Body of pancreas (tissue), 4 donors: Measurements from ENCODE around the gene NGF. TPM values are rescaled to one million over a fixed set of nuclear protein-coding genes. Genes with fewer than 3 reads are reported as not detected.

ENCODE experiments used
- ATAC-seq: fragments of 150-250 bp; one replicate; pipeline ENCODE4 v1.9.1; 2016
- DNase-seq, 4 donors: peaks; one replicate each; pipeline ENCODE4 v3.0.0-alpha.2; 2019
- H3K27ac ChIP-seq, 4 donors: fragments of 200-600 bp; sonication (generic); 1 replicate in 3 of 4; 2 replicates in 1 of 4; pipeline versions ENCODE4 v1.5.1 to v1.6.1; 2016 to 2019; ENCODE audit warnings: mild to moderate bottlenecking in 1 of 4, mixed read lengths in 1 of 4, moderate library complexity in 1 of 4
- H3K27me3 ChIP-seq, 2 donors: fragments of 200-600 bp; sonication (generic); one replicate each; pipeline ENCODE4 v1.6.0; 2016; ENCODE audit warnings: mild to moderate bottlenecking in 1 of 2
- H3K36me3 ChIP-seq, 2 donors: fragments of 200-600 bp; sonication (generic); replicated peaks in 1 of 2; 2 replicates each; pipeline ENCODE4 v1.5.1; 2016; ENCODE audit warnings: low read depth in 2 of 2; ENCODE audit not compliant: insufficient read depth in 1 of 2
- H3K4me1 ChIP-seq: fragments of 200-600 bp; sonication (generic); one replicate; pipeline ENCODE4 v1.6.0; 2016
- H3K4me3 ChIP-seq, 2 donors: fragments of 200-600 bp; sonication (generic); 1 replicate in 1 of 2; 2 replicates in 1 of 2; pipeline ENCODE4 v1.5.1; 2016 to 2019
- H3K9me3 ChIP-seq, 3 donors: fragments of 200-600 bp; sonication (generic); 1 replicate in 2 of 3; 2 replicates in 1 of 3; pipeline ENCODE4 v1.5.1; 2016
- CTCF ChIP-seq, 7 experiments: fragments of 450-650 bp in 4 of 7; fragments of 200-600 bp in 3 of 7; sonication (generic) in 3 of 7; IDR thresholded peaks; one replicate each; pipeline ENCODE4 v1.5.1; 2016 to 2019; ENCODE audit warnings: antibody characterized with exemption in 7 of 7
- POLR2A ChIP-seq, 3 donors: fragments of 450-650 bp; IDR thresholded peaks; one replicate each; pipeline ENCODE4 v1.6.1; 2016; ENCODE audit warnings: antibody characterized with exemption in 3 of 3, mild to moderate bottlenecking in 2 of 3
- WGBS, 2 donors: methylation state at CpG; one replicate each; pipeline ENCODE4 v1.1.5; 2017; 5-methylcytosine and 5-hydroxymethylcytosine counted together
- intact Hi-C: fragments of 100-400 bp; cut with DNase I; formaldehyde crosslinking; loops from one replicate; pipeline ENCODE4 v1.15.1; 2023
- total RNA-seq, 2 donors: library from RNA; depleted of rRNA; stranded (reverse); fragments of >200 nt; gene quantifications; one replicate each; pipeline ENCODE4 v1.1.0, GENCODE V29; 2016

NGF gene
- total RNA-seq, 2 donors from 2014 or later = 3.6 TPM; not detected in 1

- H3K27ac ChIP-seq = no peak overlapping the region
- ATAC-seq (no peak), DNase-seq (no peak)
- H3K9me3 ChIP-seq = peaks cover 0 to 12% (median 0%) of the 10 kb centered on the region in 3 donors
- no peaks in the 10 kb centered on the region for H3K4me1 ChIP-seq
- no peaks in the 10 kb centered on the region for H3K36me3 ChIP-seq
- TF ChIP-seq POLR2A (IDR thresholded peaks at IDR 0.05) (no peak), CTCF (IDR thresholded peaks at IDR 0.05) (no peak)
- WGBS, 2 donors = 66 to 68% methylated on average over 4 of the region's 4 CpGs
- no peaks in the 10 kb centered on the region for H3K27me3 ChIP-seq
- intact Hi-C loops = no loop called here
- H3K4me3 ChIP-seq = no peak overlapping the region
Measured at GRCh38 chr1:115262886-115263285, 75.2 kb downstream of the NGF start.

- H3K4me3 ChIP-seq = no peak overlapping the region
- H3K4me1 ChIP-seq = no peaks in the 10 kb centered on the region
- no peak overlapping the region for H3K27ac ChIP-seq
- DNase-seq = no peak
- WGBS, 2 donors = 37 to 58% methylated on average over 1 of the region's 1 CpG
- intact Hi-C loops = no loop called here
- H3K36me3 ChIP-seq = no peaks in the 10 kb centered on the region
- no peak for ATAC-seq
- TF ChIP-seq CTCF (IDR thresholded peaks at IDR 0.05) (no peak), POLR2A (IDR thresholded peaks at IDR 0.05) (no peak)
- no peaks in the 10 kb centered on the region for H3K27me3 ChIP-seq
- H3K9me3 ChIP-seq = peaks cover 0 to 16% (median 0%) of the 10 kb centered on the region in 3 donors
Measured at GRCh38 chr1:115261496-115261895, 76.6 kb downstream of the NGF start.

- 62 to 78% methylated on average over 3 of the region's 3 CpGs for WGBS, 2 donors
- H3K27me3 ChIP-seq = no peaks in the 10 kb centered on the region
- H3K4me1 ChIP-seq = no peaks in the 10 kb centered on the region
- no peak overlapping the region for H3K27ac ChIP-seq
- DNase-seq (no peak), ATAC-seq (no peak)
- peaks cover 0 to 16% (median 0%) of the 10 kb centered on the region in 3 donors for H3K9me3 ChIP-seq
- TF ChIP-seq CTCF (IDR thresholded peaks at IDR 0.05) (no peak), POLR2A (IDR thresholded peaks at IDR 0.05) (no peak)
- H3K36me3 ChIP-seq = no peaks in the 10 kb centered on the region
- H3K4me3 ChIP-seq = no peak overlapping the region
- intact Hi-C loops = no loop called here
Measured at GRCh38 chr1:115258302-115258866, 79.7 kb downstream of the NGF start.

- DNase-seq (no peak), ATAC-seq (no peak)
- H3K36me3 ChIP-seq = no peaks in the 10 kb centered on the region
- H3K4me1 ChIP-seq = no peaks in the 10 kb centered on the region
- peaks cover 0 to 16% (median 0%) of the 10 kb centered on the region in 3 donors for H3K9me3 ChIP-seq
- TF ChIP-seq CTCF (IDR thresholded peaks at IDR 0.05) (no peak), POLR2A (IDR thresholded peaks at IDR 0.05) (no peak)
- no peak overlapping the region for H3K27ac ChIP-seq
- H3K27me3 ChIP-seq = no peaks in the 10 kb centered on the region
- H3K4me3 ChIP-seq = no peak overlapping the region
- intact Hi-C loops = no loop called here
Measured at GRCh38 chr1:115257591-115257990, 80.5 kb downstream of the NGF start.

- ATAC-seq = no peak
- no peak for TF ChIP-seq POLR2A (IDR thresholded peaks at IDR 0.05)
- TF ChIP-seq CTCF (IDR thresholded peaks at IDR 0.05) = no peak
- H3K4me1 ChIP-seq = no peaks in the 10 kb centered on the region
- H3K36me3 ChIP-seq = no peaks in the 10 kb centered on the region
- no peak for DNase-seq
- H3K27me3 ChIP-seq = no peaks in the 10 kb centered on the region
- no peak overlapping the region for H3K4me3 ChIP-seq
- H3K9me3 ChIP-seq = peaks cover 0 to 16% (median 0%) of the 10 kb centered on the region in 3 donors
- no peak overlapping the region for H3K27ac ChIP-seq
- intact Hi-C loops = no loop called here
- WGBS, 2 donors = 82 to 91% methylated on average over 1 of the region's 1 CpG
Measured at GRCh38 chr1:115255154-115255553, 82.9 kb downstream of the NGF start.
